Epithelial cell of prostate (primary cell): ENCODE data around the gene SEC61B.

Experiments used
- DNase-seq: peaks from one replicate; pipeline ENCODE4 v3.0.0-alpha.2; 2011; ENCODE audit warnings: low read depth, low spot score
- H3K27ac ChIP-seq: fragments of 450-650 bp; 2 replicates; pipeline ENCODE4 v1.5.1; 2017; ENCODE audit warnings: mild to moderate bottlenecking

SEC61B gene

GRCh38 chr9:99221621-99222415 lies at the start of gene SEC61B, which contains the start of gene ALG2:
TSS of gene SEC61B (plus strand) at chr9:99222282. CDS start at chr9:99222364, 82 bp downstream.
TSS of gene ALG2 (minus strand) at chr9:99221942. CDS start at chr9:99221894, 48 bp downstream.
- DNase-seq: peak; percentile 86
- peak within 1 kb of the TSS; percentile 86 for H3K27ac ChIP-seq

DNA sequence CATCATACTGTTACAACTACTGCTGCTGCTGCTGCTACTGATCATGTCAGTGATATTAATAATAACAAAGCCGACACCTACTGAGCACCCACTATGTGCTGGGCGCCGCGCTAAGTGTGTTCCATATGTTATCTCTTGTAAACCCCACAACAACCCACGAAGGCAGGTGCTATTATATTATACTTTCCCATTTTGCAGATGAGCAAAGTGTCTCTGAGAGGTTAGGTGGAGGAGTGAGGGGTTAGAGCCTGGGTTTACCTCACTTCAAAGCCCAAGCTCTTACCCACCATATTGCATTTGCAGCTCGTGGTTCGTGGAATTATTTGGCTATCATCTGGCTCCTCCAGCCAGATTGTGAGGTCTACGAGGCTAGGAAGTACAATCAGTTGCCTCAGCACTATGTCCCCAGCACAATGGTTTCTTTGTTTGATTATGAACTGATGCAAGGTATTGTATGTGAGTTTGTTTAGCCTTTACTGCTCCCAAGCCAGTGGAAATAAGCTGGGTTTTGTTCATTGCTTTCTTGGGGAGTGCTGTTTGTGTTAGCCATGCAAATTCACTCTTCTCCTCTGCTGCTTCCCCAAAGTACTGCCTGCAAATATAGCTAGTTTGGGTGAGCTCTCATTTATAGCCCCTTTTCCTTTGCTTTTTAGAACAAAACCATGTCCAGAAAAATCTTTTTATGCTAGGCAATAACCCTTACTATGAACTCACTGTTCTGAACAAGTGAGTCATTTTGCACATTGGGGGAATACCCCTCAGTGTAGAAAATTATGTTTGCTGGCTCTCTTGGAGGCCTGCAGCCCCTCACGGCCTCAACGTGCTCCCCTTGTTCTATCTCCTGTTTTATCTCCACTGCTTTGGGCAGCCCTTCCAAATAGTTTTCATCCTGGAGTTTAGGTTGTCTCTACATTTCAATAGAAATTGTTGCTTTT lies 48.2 kb upstream of the SEC61B start:
- H3K27ac ChIP-seq: no peak overlapping the region
- DNase-seq: no peak

DNA sequence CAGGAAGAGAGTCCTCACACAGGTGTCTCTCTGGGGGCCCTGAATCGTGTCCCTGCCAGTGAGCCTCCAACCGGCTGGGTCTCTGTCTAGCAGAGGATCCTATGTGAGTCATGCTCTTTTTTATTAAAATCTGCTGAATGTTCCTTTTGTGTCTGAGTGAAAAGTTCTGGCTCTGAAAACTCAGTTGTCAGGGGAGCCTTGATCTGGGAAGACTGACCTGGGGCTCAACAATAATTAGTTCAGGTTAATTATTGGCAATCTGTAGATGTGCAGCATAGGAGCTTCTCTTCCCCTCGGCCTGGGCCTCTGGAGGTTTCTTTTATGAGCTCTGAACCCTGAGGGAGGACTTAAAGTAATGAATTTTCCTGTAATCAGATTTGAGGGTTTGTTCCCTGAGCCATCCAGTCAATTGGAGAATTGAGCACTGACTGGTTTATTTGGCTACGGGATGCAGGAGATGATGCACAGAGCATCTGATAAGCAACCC lies 45.5 kb upstream of the SEC61B start:
- DNase-seq: no peak

DNA sequence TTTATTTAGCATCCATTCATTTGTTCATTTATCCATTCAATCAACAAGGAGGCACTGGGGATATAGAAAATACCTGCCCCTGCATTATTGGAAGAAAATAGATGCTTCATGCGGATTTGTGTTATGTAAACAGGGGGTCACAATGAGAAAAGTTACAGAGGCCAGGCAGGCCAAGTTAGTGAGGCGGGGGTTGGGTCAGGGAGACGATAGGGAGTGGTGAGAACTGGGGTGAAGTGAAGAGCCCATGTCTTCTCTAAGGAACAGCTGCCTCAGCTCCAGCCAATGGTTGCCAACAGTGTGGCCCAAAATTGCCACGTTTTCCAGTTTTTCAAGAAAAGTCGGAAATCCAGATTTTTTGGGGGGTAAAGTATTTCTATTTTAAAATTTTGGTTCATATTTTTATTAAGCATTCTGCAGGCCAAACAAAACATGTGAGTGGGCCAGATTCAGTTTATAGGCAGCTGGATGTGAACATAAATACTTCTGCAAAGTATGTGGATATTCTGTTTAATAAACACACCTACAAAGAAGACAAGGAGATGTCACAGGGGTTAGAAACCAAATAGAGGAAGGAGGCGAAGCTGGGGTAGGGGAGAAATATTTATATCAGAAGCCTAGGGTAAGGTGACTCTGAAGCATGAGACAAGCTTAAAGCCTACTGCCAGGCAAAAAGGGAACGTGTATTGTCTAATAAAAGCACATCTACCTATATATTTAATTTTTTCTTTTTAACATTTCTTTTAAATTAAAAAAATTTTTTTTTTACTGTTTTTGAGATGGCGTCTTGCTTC lies 44.3 kb upstream of the SEC61B start:
- DNase-seq: no peak
- H3K27ac ChIP-seq: no peak overlapping the region

More for the DNA sequence above, 45.5 kb upstream of the SEC61B start:
- H3K27ac ChIP-seq: no peak overlapping the region

DNA sequence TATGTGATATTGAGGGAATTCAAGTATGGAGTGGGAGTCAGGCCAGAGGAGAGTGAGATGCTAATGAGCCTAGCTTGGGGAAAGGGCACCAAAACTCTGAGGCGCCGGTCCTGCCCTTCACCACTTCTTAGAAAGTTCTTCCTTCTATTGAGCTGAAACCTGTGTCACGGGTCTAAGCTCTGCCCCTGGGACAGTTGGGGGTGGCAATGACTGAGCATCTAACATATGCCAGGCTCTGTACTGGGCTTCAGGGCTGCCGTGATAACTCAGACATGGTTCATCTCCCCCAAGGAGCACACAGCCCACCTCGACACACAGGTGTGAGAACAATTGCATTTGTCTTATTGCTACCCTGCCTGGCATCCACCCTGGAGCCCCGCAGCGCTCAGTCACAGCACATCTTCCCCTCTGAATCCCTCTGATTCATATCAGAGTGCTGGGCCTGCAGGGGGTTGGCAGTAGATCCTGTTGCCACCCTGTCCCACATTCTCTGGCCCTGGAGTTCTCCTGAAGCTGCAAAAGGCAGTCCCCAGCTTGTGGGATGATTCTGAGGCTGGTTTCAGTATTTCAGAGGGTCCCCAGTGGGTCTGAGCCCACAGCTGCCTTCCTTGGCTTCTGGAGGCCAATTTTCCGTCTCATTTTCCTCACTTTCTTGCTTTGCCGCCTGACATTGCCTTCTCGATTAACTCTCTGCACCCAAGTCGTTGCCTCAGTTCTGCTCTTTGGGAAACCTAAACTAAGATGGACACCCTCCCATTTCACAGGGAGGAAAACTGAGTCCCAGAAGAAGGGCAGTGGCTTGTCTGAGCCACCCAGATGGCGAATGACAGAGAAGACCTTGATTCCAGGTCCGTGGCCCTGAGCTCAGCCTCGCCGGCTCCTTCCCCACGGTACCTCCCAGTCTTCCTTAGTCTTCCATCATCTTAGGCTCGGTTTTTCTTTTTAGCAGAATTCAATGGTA lies 42.9 kb upstream of the SEC61B start:
- no peak overlapping the region for H3K27ac ChIP-seq
- no peak for DNase-seq

- no peak overlapping the region for H3K27ac ChIP-seq
- DNase-seq: no peak
Observed at GRCh38 chr9:99180199-99180598, 41.9 kb upstream of the SEC61B start.

- H3K27ac ChIP-seq: no peak overlapping the region
- DNase-seq: no peak
Observed at GRCh38 chr9:99180662-99181061, 41.4 kb upstream of the SEC61B start.

GRCh38 chr9:99181206-99181605 lies 40.9 kb upstream of the SEC61B start:
- no peak for DNase-seq
- no peak overlapping the region for H3K27ac ChIP-seq

GRCh38 chr9:99181621-99182020 lies 40.5 kb upstream of the SEC61B start:
- DNase-seq: no peak
- no peak overlapping the region for H3K27ac ChIP-seq

GRCh38 chr9:99182356-99182755 lies 39.7 kb upstream of the SEC61B start:
- no peak for DNase-seq
- no peak overlapping the region for H3K27ac ChIP-seq

DNA sequence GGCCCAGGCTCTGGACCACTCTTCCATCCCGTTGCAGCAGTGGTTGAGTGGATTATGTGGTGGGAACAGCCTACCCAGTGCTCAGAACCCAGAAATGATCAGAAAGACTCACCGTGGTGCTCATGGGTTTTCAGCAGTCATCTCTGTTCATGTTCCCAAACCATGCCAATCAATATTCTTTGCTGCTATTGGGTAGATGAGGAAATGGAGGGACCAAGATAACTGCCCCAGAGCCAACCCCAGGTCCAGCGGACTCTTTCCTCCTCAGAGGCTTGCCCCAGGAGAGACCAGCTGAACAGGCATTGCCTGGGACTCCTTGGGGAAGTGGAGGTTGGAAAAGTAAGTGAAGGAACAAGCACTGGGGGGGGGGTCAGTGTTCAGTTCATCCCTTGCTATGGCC lies 38.5 kb upstream of the SEC61B start:
- no peak overlapping the region for H3K27ac ChIP-seq
- DNase-seq: no peak

DNA sequence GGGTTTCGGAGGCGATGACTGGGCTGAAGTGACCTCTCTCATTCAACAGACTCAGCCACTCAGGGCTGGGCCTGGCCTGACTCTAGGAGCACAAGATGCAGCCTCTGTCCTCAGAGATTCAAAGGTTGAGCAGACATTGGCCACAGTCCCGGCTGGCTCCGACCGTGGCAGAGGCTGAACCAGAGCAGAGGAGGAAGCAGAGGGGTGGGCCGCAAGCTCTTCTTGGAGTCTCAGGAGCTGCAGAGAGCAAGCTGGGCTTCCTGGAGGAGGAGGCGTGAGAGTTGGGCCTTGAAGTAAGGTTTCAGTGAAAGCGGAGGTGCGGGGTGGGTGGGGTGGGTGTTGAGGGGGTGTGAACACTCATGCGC lies 38.0 kb upstream of the SEC61B start:
- no peak overlapping the region for H3K27ac ChIP-seq
- no peak for DNase-seq

GRCh38 chr9:99184475-99185347 lies 37.4 kb upstream of the SEC61B start:
- no peak overlapping the region for H3K27ac ChIP-seq
- DNase-seq: peak; percentile 34

- no peak overlapping the region for H3K27ac ChIP-seq
- no peak for DNase-seq
Observed at GRCh38 chr9:99185348-99185632, 36.8 kb upstream of the SEC61B start.

DNA sequence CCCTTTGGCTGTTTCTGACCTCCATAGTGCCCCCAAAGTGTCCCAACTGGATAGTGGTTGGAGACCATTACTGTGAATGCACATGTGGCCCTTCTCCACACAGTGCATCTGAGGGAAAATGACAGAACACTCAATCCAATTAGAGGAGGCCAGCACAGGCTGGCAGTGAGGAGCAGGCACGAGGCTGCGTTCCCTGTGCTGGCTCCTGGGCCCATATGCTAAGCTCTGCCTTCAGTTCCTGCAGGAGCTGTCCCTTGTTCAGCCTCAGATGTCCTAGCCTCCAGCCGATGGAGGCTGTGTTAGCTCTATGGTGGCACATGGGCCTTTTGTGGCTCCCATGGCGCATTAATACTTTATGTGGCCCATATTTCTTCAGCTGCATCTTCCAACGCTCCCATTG lies 36.1 kb upstream of the SEC61B start:
- no peak for DNase-seq
- H3K27ac ChIP-seq: no peak overlapping the region

DNA sequence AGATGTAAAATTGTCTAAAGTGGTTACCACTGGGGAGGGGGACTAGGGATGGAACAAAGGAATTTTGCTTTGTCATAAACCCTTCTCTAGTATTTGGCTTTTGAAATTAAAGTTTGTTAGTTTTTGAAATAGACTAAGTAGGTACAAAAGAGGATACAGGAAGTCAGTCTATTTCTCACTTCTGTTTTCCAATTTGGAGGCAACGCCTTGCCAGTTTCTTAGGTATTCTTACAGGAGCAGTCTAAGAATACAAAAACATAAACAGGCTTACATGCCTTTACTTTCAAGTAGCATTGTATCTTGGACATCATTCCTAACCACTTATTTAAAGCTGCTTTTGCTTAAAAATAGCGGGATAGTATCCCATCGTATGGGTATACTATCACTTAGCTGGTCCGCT lies 34.8 kb upstream of the SEC61B start:
- no peak for DNase-seq
- no peak overlapping the region for H3K27ac ChIP-seq

DNA sequence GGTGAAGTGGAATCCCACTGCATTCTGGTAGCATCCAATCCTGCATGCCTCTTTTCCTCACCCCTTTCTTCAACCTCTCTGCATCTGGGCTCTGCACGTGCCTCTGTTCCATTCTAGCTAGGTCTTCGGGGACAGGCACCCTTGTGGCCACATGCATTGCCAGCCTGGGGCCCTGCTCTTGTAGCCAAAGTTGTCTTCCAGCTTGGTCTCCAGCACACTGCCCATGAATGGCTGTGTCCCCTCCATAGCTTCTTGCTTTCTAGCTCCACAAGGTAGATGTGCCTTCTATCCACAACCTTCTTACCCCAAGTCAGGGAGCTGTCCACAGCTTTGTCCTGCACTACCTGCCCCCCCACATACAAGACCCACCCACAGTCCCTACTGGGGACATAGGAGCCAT lies 32.9 kb upstream of the SEC61B start:
- DNase-seq: no peak
- H3K27ac ChIP-seq: no peak overlapping the region

GRCh38 chr9:99189887-99190596 lies 32.0 kb upstream of the SEC61B start:
- DNase-seq: no peak
- H3K27ac ChIP-seq: no peak overlapping the region
